CD4-positive, alpha-beta T cell treated with Interleukin-17A for 4 hours (primary cell): ENCODE measurements around the gene SNRNP70.
A peak's percentile ranks its signal among the peaks of the same experiment; 100 is the strongest.
"Not testable (repeated sequence)": the region's sequence is repeated elsewhere in the genome, so short reads cannot be mapped to it uniquely, and the experiment has no call there.

ENCODE experiments used
- DNase-seq: peaks from one replicate; pipeline ENCODE4 v3.0.0-alpha.2; 2020; ENCODE audit warnings: mixed read lengths

Gene SNRNP70

GRCh38 chr19:49064768-49065611, 20.3 kb upstream of the SNRNP70 start, which contains the start of gene NTF4:
Gene NTF4 (minus strand): TSS chr19:49064818. CDS start chr19:49061997, 2,821 bp downstream.
- peak; percentile 8 for DNase-seq

GRCh38 chr19:49065905-49066512, 19.2 kb upstream of the SNRNP70 start:
- no peak for DNase-seq

GRCh38 chr19:49067554-49067953, 17.7 kb upstream of the SNRNP70 start:
- DNase-seq: no peak

- no peak for DNase-seq
Measured at GRCh38 chr19:49069026-49069425, 16.2 kb upstream of the SNRNP70 start.

GRCh38 chr19:49070416-49070815, 14.8 kb upstream of the SNRNP70 start:
- no peak for DNase-seq

GRCh38 chr19:49071860-49072547, 13.2 kb upstream of the SNRNP70 start:
- DNase-seq: no peak

GRCh38 chr19:49073514-49074378, 11.5 kb upstream of the SNRNP70 start:
- peak; percentile 26 for DNase-seq

- DNase-seq: not testable (repeated sequence)
Measured at GRCh38 chr19:49074869-49075268, 10.4 kb upstream of the SNRNP70 start.

GRCh38 chr19:49080392-49080791, 4.9 kb upstream of the SNRNP70 start:
- no peak for DNase-seq

GRCh38 chr19:49081273-49081672, 4.0 kb upstream of the SNRNP70 start:
- DNase-seq: no peak

- no peak for DNase-seq
Measured at GRCh38 chr19:49084206-49085019, 838 bp upstream of the SNRNP70 start.

- no peak for DNase-seq
Measured at GRCh38 chr19:49085868-49086232, 599 bp downstream of the SNRNP70 start.

- DNase-seq: no peak
Measured at GRCh38 chr19:49086296-49086695, 1.0 kb downstream of the SNRNP70 start.

- no peak for DNase-seq
Measured at GRCh38 chr19:49091391-49092038, 6.3 kb downstream of the SNRNP70 start.

GRCh38 chr19:49092686-49093085, 7.4 kb downstream of the SNRNP70 start:
- no peak for DNase-seq

- no peak for DNase-seq
Measured at GRCh38 chr19:49094505-49095482, 9.5 kb downstream of the SNRNP70 start.

- DNase-seq: peak; percentile 77
Measured at GRCh38 chr19:49097453-49098288, 12.4 kb downstream of the SNRNP70 start.

GRCh38 chr19:49098795-49099194, 13.5 kb downstream of the SNRNP70 start:
- DNase-seq: no peak

GRCh38 chr19:49101160-49101559, 15.9 kb downstream of the SNRNP70 start:
- no peak for DNase-seq
